Endothelial cell of umbilical vein (primary cell): ENCODE measurements around the gene PROCA1. TPM values are rescaled to one million over a fixed set of nuclear protein-coding genes. Genes with fewer than 3 reads are reported as not detected.

ENCODE experiments used
- BruUV-seq: library from RNA; stranded (reverse); fragments of 400-500 nt; replicated peaks from 2 replicates; lab custom pipeline; 2021; lab: Mats Ljungman, UMichigan
- CTCF ChIA-PET: fragments of 300-600, 350-600 bp; sonication (Branson Sonifier 250); formaldehyde crosslinking; loops from one replicate; lab custom pipeline; 2021; ENCODE audit warnings: antibody characterized with exemption, inconsistent platforms; lab: Charles Lee
- POLR2A ChIA-PET: fragments of 300-600, 350-600 bp; sonication (Branson Sonifier 250); formaldehyde crosslinking; loops from one replicate; lab custom pipeline; 2021; ENCODE audit warnings: antibody characterized with exemption, inconsistent platforms; lab: Charles Lee
- DNase-seq: peaks from one replicate; pipeline ENCODE4 v3.0.0-alpha.2; 2011; ENCODE audit warnings: low read depth, low spot score
- FAIRE-seq: peaks from 2 replicates; lab custom pipeline; 2011; peaks lifted over from hg19 to GRCh38; lab: Jason Lieb, UNC
- H2AFZ ChIP-seq: 2 replicates; pipeline ENCODE4 v1.6.0; 2012; ENCODE audit warnings: low read depth, low read length, control low read depth, inconsistent platforms
- H3K27ac ChIP-seq: 2 replicates; pipeline ENCODE4 v1.5.1; 2011; ENCODE audit warnings: low read depth, mild to moderate bottlenecking, control low read depth, low read length, moderate library complexity; ENCODE audit not compliant: insufficient read depth
- H3K27me3 ChIP-seq, 2 experiments: 2 replicates each; pipeline versions ENCODE4 v1.6.0 to v1.6.1; 2011; ENCODE audit warnings: low read length in 2 of 2, mixed read lengths in 1 of 2; ENCODE audit not compliant: control insufficient read depth in 2 of 2, insufficient read depth in 2 of 2
- H3K36me3 ChIP-seq, 2 experiments: 2 replicates in 1 of 2; 3 replicates in 1 of 2; pipeline ENCODE4 v1.5.1; 2011; ENCODE audit warnings: low read length in 2 of 2, mild to moderate bottlenecking in 1 of 2, moderate library complexity in 1 of 2; ENCODE audit not compliant: control insufficient read depth in 2 of 2, insufficient read depth in 2 of 2; ENCODE audit errors: extremely low read depth in 1 of 2
- H3K4me1 ChIP-seq: 3 replicates; pipeline ENCODE4 v1.5.1; 2011; ENCODE audit warnings: mild to moderate bottlenecking, low read length; ENCODE audit not compliant: control insufficient read depth, insufficient read depth; ENCODE audit errors: extremely low read depth
- H3K4me2 ChIP-seq: 2 replicates; pipeline ENCODE4 v1.6.1; 2011; ENCODE audit warnings: low read length, control low read depth, mixed read lengths; ENCODE audit not compliant: insufficient read depth
- H3K4me3 ChIP-seq, 3 experiments: fragments of 200-600 bp in 1 of 3; sonication (generic), shearing (Covaris generic) in 1 of 3; replicated peaks in 1 of 3; 2 replicates each; pipeline ENCODE4 v1.5.1; 2011 to 2016; ENCODE audit warnings: control low read depth in 3 of 3, low read length in 3 of 3, mild to moderate bottlenecking in 2 of 3, inconsistent platforms in 1 of 3, low read depth in 1 of 3, moderate library complexity in 1 of 3; ENCODE audit not compliant: insufficient read depth in 1 of 3
- H3K79me2 ChIP-seq: 2 replicates; pipeline ENCODE4 v1.6.0; 2012; ENCODE audit warnings: low read length, inconsistent platforms; ENCODE audit not compliant: control insufficient read depth, insufficient read depth
- H3K9ac ChIP-seq: replicated peaks from 2 replicates; pipeline ENCODE3; 2011; ENCODE audit warnings: low read length, control low read depth; ENCODE audit not compliant: insufficient read depth; ENCODE audit errors: extremely low read depth
- H3K9me1 ChIP-seq: replicated peaks from 3 replicates; pipeline ENCODE4 v1.6.0; 2011; ENCODE audit warnings: mild to moderate bottlenecking, low read length; ENCODE audit not compliant: control insufficient read depth, insufficient read depth; ENCODE audit errors: extremely low read depth
- H3K9me3 ChIP-seq: replicated peaks from 2 replicates; pipeline ENCODE4 v1.5.1; 2012; ENCODE audit warnings: low read length, inconsistent platforms; ENCODE audit not compliant: control insufficient read depth, insufficient read depth
- H4K20me1 ChIP-seq: replicated peaks from 2 replicates; pipeline ENCODE3; 2011; ENCODE audit warnings: mild to moderate bottlenecking, low read length; ENCODE audit not compliant: control insufficient read depth, insufficient read depth; ENCODE audit errors: extremely low read depth
- CTCF ChIP-seq, 2 donors: IDR thresholded peaks; 1 replicate in 1 of 2; 2 replicates in 1 of 2; pipeline ENCODE4 v1.5.1; 2011; ENCODE audit warnings: low read length in 2 of 2, mild to moderate bottlenecking in 2 of 2, moderate library complexity in 2 of 2, control low read depth in 1 of 2, inconsistent platforms in 1 of 2, low read depth in 1 of 2; ENCODE audit not compliant: insufficient read depth in 1 of 2; ENCODE audit errors: extremely low read depth in 1 of 2
- EZH2 ChIP-seq: IDR thresholded peaks from 2 replicates; pipeline ENCODE4 v1.6.1; 2012; ENCODE audit warnings: borderline replicate concordance, low read depth, mild to moderate bottlenecking, moderate library complexity, low read length, inconsistent platforms; ENCODE audit not compliant: severe bottlenecking
- FOS ChIP-seq: IDR thresholded peaks from 2 replicates; pipeline ENCODE4 v1.6.1; 2011; ENCODE audit warnings: mild to moderate bottlenecking, low read length, moderate library complexity, borderline replicate concordance; ENCODE audit not compliant: insufficient read depth
- GATA2 ChIP-seq: IDR thresholded peaks from 2 replicates; pipeline ENCODE4 v1.7.0; 2011; ENCODE audit warnings: low read depth, mild to moderate bottlenecking, moderate library complexity, mixed read lengths, low read length; ENCODE audit not compliant: insufficient read length, insufficient read depth
- JUN ChIP-seq: IDR thresholded peaks from 2 replicates; pipeline ENCODE4 v1.6.1; 2011; ENCODE audit warnings: borderline replicate concordance, low read depth; ENCODE audit not compliant: insufficient read length, insufficient read depth
- MYC ChIP-seq: IDR thresholded peaks from one replicate; pipeline ENCODE4 v1.6.1; 2011; ENCODE audit warnings: mild to moderate bottlenecking, low read depth, low read length
- POLR2A ChIP-seq: IDR thresholded peaks from 2 replicates; pipeline ENCODE4 v1.6.1; 2012; ENCODE audit warnings: low read depth, mild to moderate bottlenecking, control low read depth, low read length
- POLR2AphosphoS5 ChIP-seq: IDR thresholded peaks from 2 replicates; pipeline ENCODE4 v1.6.1; 2012; ENCODE audit warnings: low read depth, mild to moderate bottlenecking, control low read depth, low read length, moderate library complexity; ENCODE audit not compliant: insufficient read depth
- dilution Hi-C: fragments of 300-500 bp; cut with MboI; formaldehyde crosslinking; loops from one replicate; pipeline ENCODE4 v1.15.0; 2019; ENCODE audit warnings: low sequenced_read_pairs; ENCODE audit not compliant: extremely low pct_ligation_motif_present
- intact Hi-C: fragments of 100-400 bp; cut with micrococcal nuclease; formaldehyde crosslinking; loops from one replicate; pipeline ENCODE4 v1.10.0; 2022
- polyA plus RNA-seq, 4 experiments: library from polyadenylated mRNA; depleted of rRNA in 3 of 4; stranded (reverse) in 3 of 4; unstranded in 1 of 4; fragments of >200 nt; gene quantifications; 2 replicates each; pipeline versions ENCODE4 v1.2.1 to v1.2.3, GENCODE V29; 2011 to 2012; ENCODE audit warnings: missing spikeins in 1 of 4
- total RNA-seq: library from RNA; stranded (reverse); gene quantifications from 2 replicates; pipeline ENCODE4 v1.2.3, GENCODE V29; 2021
- TF ChIP-seq, protein P1 (sequence below): IDR thresholded peaks from 2 replicates; pipeline ENCODE4 v1.6.1; 2011; ENCODE audit not compliant: insufficient read depth, insufficient read length

PROCA1 gene
- total and polyA plus RNA-seq, 2 donors (not counting 3 experiments of a cell fraction or from before 2014, with no cell fraction given), result 2.0 to 2.1 TPM

GRCh38 chr17:28689011-28689410 lies 22.7 kb downstream of the PROCA1 start:
- Histone ChIP-seq H3K9ac (no peak overlapping the region), H3K4me1 (no peaks in the 10 kb centered on the region), H3K4me2 (no peak overlapping the region), H3K36me3 (peaks cover 38 to 59% of the 10 kb centered on the region in 2 experiments), H3K27me3 (no peaks in the 10 kb centered on the region), H4K20me1 (no peaks in the 10 kb centered on the region), H3K27ac (no peak overlapping the region), H3K9me1 (no peaks in the 10 kb centered on the region), H2AFZ (no peak overlapping the region), H3K4me3 (no peak overlapping the region), H3K79me2 (no peaks in the 10 kb centered on the region), H3K9me3 (no peaks in the 10 kb centered on the region)
- no TSS peak for BruUV-seq
- no peak for TF ChIP-seq MYC
- no peak for TF ChIP-seq CTCF (IDR thresholded peaks at IDR 0.05; ENCODE audit: extremely low read depth in 1 of 2, insufficient read depth in 1 of 2, low read depth in 1 of 2, low read length in 2 of 2)
- no peak for TF ChIP-seq FOS
- no peak for TF ChIP-seq GATA2
- no peak for TF ChIP-seq POLR2AphosphoS5
- no peak for TF ChIP-seq POLR2A
- TF ChIP-seq EZH2, result no peak
- TF ChIP-seq, protein P1, sequence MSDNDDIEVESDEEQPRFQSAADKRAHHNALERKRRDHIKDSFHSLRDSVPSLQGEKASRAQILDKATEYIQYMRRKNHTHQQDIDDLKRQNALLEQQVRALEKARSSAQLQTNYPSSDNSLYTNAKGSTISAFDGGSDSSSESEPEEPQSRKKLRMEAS, result no peak
- no peak for TF ChIP-seq JUN
- ChIA-PET CTCF (interaction anchor here (0.6 to 1.2 kb wide), 3 partner anchors 9 to 136 kb away, joined by 3 to 5 read pairs (median 3); no protein-coding TSS in a partner anchor), POLR2A (no interaction called here)
- FAIRE-seq (no peak), DNase-seq (no peak)
- dilution Hi-C loops, result no loop called here
- intact Hi-C loops, result no loop called here
